Fibroblast of the aortic adventitia (primary cell): ENCODE measurements around the gene NKX1-1. TPM values are rescaled to one million over a fixed set of nuclear protein-coding genes. Genes with fewer than 3 reads are reported as not detected.

Experiments
- DNase-seq: peaks from one replicate; pipeline ENCODE4 v3.0.0-alpha.2; 2010; ENCODE audit warnings: low read depth
- H3K4me3 ChIP-seq: 2 replicates; pipeline ENCODE4 v1.5.1; 2011; ENCODE audit warnings: low read depth, mild to moderate bottlenecking, control low read depth, low read length, moderate library complexity
- CTCF ChIP-seq: IDR thresholded peaks from 2 replicates; pipeline ENCODE4 v1.5.1; 2011; ENCODE audit warnings: mild to moderate bottlenecking, low read length, control low read depth, inconsistent platforms; ENCODE audit not compliant: insufficient read depth
- total RNA-seq: library from RNA; depleted of rRNA; stranded (reverse); fragments of >200 nt; gene quantifications from 2 replicates; pipeline ENCODE4 v1.2.3, GENCODE V29; 2012; ENCODE audit warnings: low replicate concordance

NKX1-1 gene
- total RNA-seq, 1 donor = not detected

- TF ChIP-seq CTCF = no peak
- DNase-seq = no peak
- H3K4me3 ChIP-seq = no peak overlapping the region
Observed at GRCh38 chr4:1364217-1364616, 42.0 kb downstream of the NKX1-1 start.

- no peak for TF ChIP-seq CTCF
- DNase-seq = no peak
- H3K4me3 ChIP-seq = no peak overlapping the region
Observed at GRCh38 chr4:1363513-1363912, 42.7 kb downstream of the NKX1-1 start.

DNA sequence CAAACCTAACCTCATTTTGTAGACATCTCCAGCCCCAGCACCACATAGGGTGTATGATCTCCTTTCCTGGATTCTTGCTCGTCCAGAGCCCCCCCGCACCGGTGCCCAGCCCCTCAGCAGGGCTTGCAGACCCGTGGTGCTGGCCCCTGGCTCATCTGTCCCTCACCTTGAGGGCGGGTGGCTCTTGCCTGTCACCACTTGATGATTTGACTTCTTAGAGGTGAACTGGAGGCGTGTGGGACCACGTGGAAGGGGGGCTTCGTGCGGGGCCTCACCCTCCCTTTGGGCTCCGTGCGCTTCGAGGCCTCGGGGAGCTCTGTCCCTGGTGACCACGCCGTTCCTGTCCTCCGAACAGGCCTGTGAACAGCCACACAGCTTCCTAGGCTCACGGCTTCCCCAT is 43.7 kb downstream of the NKX1-1 start:
- no peak for TF ChIP-seq CTCF
- no peak overlapping the region for H3K4me3 ChIP-seq
- DNase-seq = no peak

GRCh38 chr4:1362046-1362445 is 44.2 kb downstream of the NKX1-1 start:
- H3K4me3 ChIP-seq = no peak overlapping the region
- no peak for DNase-seq
- no peak for TF ChIP-seq CTCF

GRCh38 chr4:1361431-1361830 is 44.8 kb downstream of the NKX1-1 start:
- TF ChIP-seq CTCF = no peak
- DNase-seq = no peak
- no peak overlapping the region for H3K4me3 ChIP-seq

DNA sequence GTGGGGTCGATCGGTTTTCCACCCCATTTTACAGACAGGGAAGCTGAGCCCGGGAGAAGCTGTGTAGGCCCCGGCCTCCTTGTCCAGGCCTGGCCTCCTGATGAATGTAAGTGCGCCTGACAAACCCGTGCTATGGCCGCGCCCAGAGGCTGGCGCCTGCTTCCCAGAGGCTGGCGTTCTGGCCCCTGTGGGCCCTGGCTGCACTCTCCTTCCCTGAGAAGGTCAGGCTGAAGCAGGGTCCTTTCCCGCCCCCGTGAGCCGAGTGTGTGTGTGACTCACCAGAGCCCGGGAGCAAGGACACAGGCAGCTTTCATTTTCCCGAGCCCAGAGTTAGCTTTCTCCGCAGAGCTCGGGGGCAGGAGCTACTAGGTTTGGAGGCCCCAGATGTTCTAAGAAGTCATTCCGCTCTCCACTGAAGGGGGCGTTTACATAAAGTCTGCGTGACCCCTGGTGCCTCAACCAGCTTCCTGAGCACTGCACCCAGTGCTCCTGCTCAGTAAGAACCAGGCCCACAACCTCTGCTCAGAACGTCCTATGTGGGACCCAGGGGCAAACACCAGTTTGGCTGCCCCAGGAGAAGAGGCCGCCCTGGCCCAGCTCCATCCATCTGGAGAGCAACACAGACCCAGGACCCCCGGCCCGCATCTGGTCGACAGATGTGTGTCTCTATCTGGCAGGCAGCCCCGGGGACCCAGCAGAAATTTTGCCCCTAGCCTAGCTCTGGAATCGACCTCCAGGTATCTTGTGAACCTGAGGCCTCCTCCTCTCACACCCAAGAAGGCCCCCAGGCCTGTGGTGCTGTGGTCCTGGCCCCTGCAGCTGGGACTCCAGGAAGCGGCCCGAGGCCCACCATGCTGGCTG is 45.6 kb downstream of the NKX1-1 start:
- H3K4me3 ChIP-seq = no peak overlapping the region
- DNase-seq = no peak
- TF ChIP-seq CTCF = no peak

- H3K4me3 ChIP-seq = no peak overlapping the region
- no peak for DNase-seq
- TF ChIP-seq CTCF = no peak
Observed at GRCh38 chr4:1359976-1360375, 46.3 kb downstream of the NKX1-1 start.
